ENCODE results near the gene HSPA2. TPM values are rescaled to one million over a fixed set of nuclear protein-coding genes. Genes with fewer than 3 reads are reported as not detected.

Gene HSPA2
- total RNA-seq, 4 donors from 2014 or later, result 103 to 165 (median 138) TPM

DNA sequence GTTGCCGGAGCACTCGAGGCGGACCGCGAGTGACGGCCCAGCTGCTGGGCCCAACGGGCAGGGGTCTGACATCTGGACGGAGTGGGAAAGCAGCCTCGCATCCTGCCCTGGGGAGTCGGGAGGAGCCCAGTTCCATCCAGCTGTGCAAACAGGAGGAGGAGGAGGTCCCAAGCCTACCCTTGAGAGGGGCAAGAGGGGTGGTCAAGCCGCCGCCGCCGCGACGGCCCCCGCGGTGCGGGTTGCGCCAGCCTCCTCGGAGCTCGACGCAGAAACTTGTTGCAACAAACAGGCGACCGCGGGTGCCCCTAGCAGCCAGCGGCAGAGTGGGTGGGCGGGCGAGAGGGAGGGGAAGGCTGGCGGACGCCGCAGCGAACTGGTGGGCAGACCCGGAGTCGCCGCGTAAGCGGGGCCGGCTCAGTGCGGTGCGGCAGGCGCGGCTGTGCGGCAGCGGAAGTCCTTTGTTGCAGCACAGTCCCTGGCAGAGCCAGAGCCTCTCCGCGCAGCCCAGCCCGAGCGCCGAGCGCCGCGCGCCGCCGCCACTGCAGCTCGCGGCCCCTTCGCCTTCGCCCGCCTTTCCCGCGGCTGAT is 36.1 kb upstream of the HSPA2 start, which contains the start of gene ZBTB1:
TSS of gene ZBTB1 (plus strand) at position 461 of the 587 bp plus-strand sequence. CDS start 16,735 bp downstream, outside the sequence.
- TF ChIP-seq, protein P1, sequence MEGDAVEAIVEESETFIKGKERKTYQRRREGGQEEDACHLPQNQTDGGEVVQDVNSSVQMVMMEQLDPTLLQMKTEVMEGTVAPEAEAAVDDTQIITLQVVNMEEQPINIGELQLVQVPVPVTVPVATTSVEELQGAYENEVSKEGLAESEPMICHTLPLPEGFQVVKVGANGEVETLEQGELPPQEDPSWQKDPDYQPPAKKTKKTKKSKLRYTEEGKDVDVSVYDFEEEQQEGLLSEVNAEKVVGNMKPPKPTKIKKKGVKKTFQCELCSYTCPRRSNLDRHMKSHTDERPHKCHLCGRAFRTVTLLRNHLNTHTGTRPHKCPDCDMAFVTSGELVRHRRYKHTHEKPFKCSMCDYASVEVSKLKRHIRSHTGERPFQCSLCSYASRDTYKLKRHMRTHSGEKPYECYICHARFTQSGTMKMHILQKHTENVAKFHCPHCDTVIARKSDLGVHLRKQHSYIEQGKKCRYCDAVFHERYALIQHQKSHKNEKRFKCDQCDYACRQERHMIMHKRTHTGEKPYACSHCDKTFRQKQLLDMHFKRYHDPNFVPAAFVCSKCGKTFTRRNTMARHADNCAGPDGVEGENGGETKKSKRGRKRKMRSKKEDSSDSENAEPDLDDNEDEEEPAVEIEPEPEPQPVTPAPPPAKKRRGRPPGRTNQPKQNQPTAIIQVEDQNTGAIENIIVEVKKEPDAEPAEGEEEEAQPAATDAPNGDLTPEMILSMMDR (IDR thresholded peaks at IDR 0.05), result no peak
- no peak for TF ChIP-seq POLR2A (IDR thresholded peaks at IDR 0.05)
- DNase-seq (ENCODE audit: low spot score in 2 of 2), result peak; percentile 73 to 97
- H3K4me3 ChIP-seq (ENCODE audit: low read depth, poor library complexity, severe bottlenecking), result peak within 1 kb of the TSS; percentile 97
- intact Hi-C loops (cut with DNase I; ENCODE audit: low total_unique reads), result no loop called here
- 0% methylated on average over 16 to 53 of the region's 63 CpGs for WGBS, 2 donors

DNA sequence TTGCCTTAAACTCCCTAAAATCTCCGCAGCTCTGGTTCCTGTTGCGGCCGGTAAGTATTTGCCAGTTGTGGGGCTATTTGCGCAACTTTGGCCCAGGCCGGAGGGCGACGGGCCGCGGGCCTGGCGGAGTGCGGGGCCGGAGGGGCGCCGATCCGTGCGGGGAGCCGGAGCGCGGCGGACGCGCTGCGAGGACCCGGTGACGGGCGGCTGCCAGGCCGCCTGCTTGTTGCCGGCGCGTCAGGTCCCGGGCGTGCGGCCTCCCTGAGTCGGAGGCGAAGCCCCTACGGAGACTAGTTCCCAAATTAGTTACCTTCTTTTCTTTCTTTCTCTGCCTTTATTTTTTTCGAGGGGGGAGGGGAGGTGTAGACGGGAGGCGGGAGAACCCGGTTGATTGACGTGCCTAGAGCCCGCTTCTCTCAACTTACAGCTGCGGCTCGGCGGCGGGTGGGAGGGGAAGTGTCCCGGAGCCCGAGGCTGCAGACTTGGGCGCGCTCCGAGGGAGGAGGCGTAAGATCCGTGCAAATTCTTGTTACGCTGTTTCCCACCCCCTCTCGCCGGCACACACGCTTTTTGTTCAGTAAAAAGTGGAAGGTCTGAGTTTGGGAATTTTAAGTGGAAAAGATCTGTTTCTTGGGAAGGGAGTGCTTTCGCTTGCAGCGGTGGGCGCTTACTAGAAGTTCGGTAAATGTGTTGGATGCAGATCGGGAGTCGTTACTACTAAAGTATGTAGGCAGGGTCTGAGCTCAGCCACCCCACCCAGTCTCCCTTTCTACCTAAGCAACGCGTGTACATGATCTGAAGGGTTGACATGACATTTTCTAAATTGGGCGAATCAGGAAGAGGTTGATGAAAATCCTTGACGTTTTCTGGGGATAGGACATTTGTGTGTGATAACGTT is 35.4 kb upstream of the HSPA2 start:
- TF ChIP-seq, protein P1 (IDR thresholded peaks at IDR 0.05), result no peak
- TF ChIP-seq POLR2A (IDR thresholded peaks at IDR 0.05), result no peak
- peak; percentile 91 to 98 for DNase-seq (ENCODE audit: low spot score in 2 of 2)
- intact Hi-C loops (cut with DNase I; ENCODE audit: low total_unique reads), result no loop called here
- peak overlapping the region; percentile 97 for H3K4me3 ChIP-seq (ENCODE audit: low read depth, poor library complexity, severe bottlenecking)
- WGBS, 2 donors, result 0 to 1% methylated on average over 44 to 68 of the region's 68 CpGs

DNA sequence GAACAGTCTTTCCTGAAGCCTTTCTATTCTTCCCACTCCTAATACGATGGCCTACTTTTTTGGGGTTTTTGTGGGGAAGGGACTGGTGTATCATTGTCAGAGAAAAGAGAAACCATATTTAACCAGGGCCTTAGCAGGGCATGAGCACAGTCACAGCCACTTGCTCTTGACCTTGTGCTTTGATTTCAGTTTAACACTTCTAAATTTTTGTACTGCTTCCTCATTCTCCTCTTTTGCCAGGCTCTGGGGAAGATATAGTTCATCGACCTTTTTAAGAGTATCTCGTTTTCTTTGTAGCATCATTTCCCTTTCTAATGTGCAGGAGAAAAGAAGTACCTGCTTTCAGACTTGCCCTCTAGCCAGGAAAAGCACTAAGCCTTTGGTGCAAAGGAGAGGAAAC is 33.8 kb upstream of the HSPA2 start:
- DNase-seq (ENCODE audit: low spot score in 2 of 2), result no peak
- 16 to 19% methylated on average over 3 of the region's 3 CpGs for WGBS, 2 donors
- intact Hi-C loops (cut with DNase I; ENCODE audit: low total_unique reads), result no loop called here
- no peak overlapping the region for H3K4me3 ChIP-seq (ENCODE audit: low read depth, poor library complexity, severe bottlenecking)
- TF ChIP-seq, protein P1 (IDR thresholded peaks at IDR 0.05), result no peak
- no peak for TF ChIP-seq POLR2A (IDR thresholded peaks at IDR 0.05)

DNA sequence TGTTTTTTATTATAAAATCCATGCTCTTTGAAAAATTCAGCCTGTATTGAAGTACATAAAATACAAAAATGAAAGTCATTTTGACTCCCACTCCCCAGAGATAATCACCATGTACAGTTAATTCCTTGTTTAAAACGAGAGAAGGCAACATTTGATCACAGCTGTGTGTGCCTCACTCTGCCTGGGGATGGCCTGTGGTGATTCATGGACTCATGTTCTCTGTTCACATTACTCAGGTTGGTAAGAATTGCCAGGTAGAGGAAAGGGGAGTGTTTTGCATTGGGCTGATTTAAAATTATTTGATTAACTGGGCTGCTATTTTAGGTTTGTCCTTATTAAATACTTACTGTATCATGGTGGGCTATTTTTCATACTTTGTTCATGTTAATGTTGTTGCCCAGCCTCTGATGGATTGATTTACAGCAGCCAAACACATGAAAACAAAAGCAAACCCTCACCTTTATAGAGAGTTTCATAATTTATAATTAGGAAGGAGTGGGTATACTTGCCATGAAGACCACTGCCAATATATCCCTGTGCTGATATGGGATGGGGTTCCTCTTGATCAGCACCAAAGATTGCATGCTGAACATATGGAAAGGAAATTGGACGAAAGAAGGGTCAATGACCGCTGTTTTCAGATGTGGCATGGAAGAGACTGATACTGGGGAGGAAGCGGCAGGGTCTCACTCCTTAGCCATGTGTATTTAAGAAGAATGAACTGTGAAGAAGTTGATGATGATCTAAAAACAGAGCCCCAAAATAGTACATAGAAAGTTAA is 33.0 kb upstream of the HSPA2 start:
- TF ChIP-seq, protein P1 (IDR thresholded peaks at IDR 0.05), result no peak
- no peak for TF ChIP-seq POLR2A (IDR thresholded peaks at IDR 0.05)
- intact Hi-C loops (cut with DNase I; ENCODE audit: low total_unique reads), result no loop called here
- 60 to 72% methylated on average over 4 of the region's 4 CpGs for WGBS, 2 donors
- DNase-seq (ENCODE audit: low spot score in 2 of 2), result no peak
- no peak overlapping the region for H3K4me3 ChIP-seq (ENCODE audit: low read depth, poor library complexity, severe bottlenecking)

DNA sequence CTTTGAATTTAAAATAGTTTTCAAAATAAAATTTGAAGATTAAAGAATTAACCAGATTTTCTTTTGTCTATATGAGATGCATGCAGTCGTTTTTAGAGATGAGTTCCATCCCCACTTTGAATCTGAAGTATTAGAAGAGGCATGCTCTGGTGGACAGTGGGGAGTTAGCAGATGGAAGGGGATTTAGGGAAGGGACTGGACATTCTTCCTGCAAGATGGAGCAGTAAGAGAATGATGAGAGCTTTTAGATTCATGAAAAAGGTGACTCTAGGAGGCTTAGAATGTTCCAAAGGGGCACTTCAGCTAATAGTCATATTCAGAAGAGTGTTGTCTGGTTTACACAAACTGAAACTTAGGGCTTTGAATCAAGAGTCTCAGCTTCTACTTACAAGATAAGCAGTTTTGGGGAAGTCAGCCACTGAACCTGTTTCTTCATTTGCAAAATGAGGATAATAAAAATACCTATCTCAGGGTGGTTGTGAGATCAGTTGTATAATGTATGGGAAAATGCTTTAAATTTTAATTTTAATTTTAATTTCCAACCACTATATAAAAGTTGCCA is 32.2 kb upstream of the HSPA2 start:
- 14 to 45% methylated on average over 1 of the region's 1 CpG for WGBS, 2 donors
- TF ChIP-seq, protein P1 (IDR thresholded peaks at IDR 0.05), result no peak
- TF ChIP-seq POLR2A (IDR thresholded peaks at IDR 0.05), result no peak
- no peak for DNase-seq (ENCODE audit: low spot score in 2 of 2)
- H3K4me3 ChIP-seq (ENCODE audit: low read depth, poor library complexity, severe bottlenecking), result no peak overlapping the region
- intact Hi-C loops (cut with DNase I; ENCODE audit: low total_unique reads), result no loop called here
